HCT116 (cell line): Measurements from ENCODE around the gene SLC39A13. TPM values are rescaled to one million over a fixed set of nuclear protein-coding genes. Genes with fewer than 3 reads are reported as not detected.

ENCODE experiments used
- ATAC-seq: fragments of 200-7000 bp; cut with Tn5 transposase; 2 replicates; pipeline ENCODE4 v1.9.1; 2020; ENCODE audit warnings: mild to moderate bottlenecking, moderate library complexity
- BruUV-seq: library from RNA; stranded (reverse); fragments of 400-500 nt; replicated peaks from 2 replicates; lab custom pipeline; 2021; lab: Mats Ljungman, UMichigan
- CTCF ChIA-PET: fragments of 300-600 bp; sonication (Branson Sonifier 250); formaldehyde crosslinking; loops from one replicate; lab custom pipeline; 2021; ENCODE audit warnings: antibody characterized with exemption; lab: Charles Lee
- POLR2A ChIA-PET: fragments of 300-600, 350-600 bp; sonication (Branson Sonifier 250); formaldehyde crosslinking; loops from one replicate; lab custom pipeline; 2021; ENCODE audit warnings: antibody characterized with exemption; lab: Charles Lee
- RAD21 ChIA-PET, 2 experiments: fragments of 300-600 bp; sonication (Branson Sonifier 250); formaldehyde crosslinking; loops; one replicate each; lab custom pipeline; 2023; ENCODE audit warnings: low total read pairs in 2 of 2; ENCODE audit not compliant: uncharacterized antibody in 2 of 2, unreplicated experiment in 2 of 2, low non-redundant PET in 1 of 2; lab: Charles Lee
- DNase-seq: peaks from one replicate; pipeline ENCODE4 v3.0.0-alpha.2; 2010; ENCODE audit warnings: low read depth, low spot score
- H2AFZ ChIP-seq: fragments of 200-600 bp; shearing (Covaris generic), sonication (generic); 2 replicates; pipeline ENCODE4 v1.6.1; 2017; ENCODE audit warnings: low read depth, mixed run types, mixed read lengths, antibody characterized with exemption, low read length; ENCODE audit not compliant: poor library complexity, severe bottlenecking
- H3K27ac ChIP-seq: 2 replicates; pipeline ENCODE4 v1.5.1; 2012; ENCODE audit warnings: low read depth, low read length
- H3K27me3 ChIP-seq: fragments of 200-600 bp; sonication (generic); 2 replicates; pipeline ENCODE4 v1.6.1; 2016; ENCODE audit warnings: mixed run types, low read length, mixed read lengths; ENCODE audit not compliant: insufficient read depth
- H3K36me3 ChIP-seq, 2 experiments: fragments of 200-500 bp in 1 of 2; fragments of 200-600 bp in 1 of 2; sonication (Bioruptor generic) in 1 of 2; sonication (generic) in 1 of 2; 2 replicates each; pipeline versions ENCODE4 v1.5.1 to v1.6.1; 2014 to 2016; ENCODE audit warnings: low read length in 2 of 2, inconsistent platforms in 1 of 2, mixed read lengths in 1 of 2, mixed run types in 1 of 2; ENCODE audit not compliant: insufficient read depth in 2 of 2, control insufficient read depth in 1 of 2
- H3K4me1 ChIP-seq, 2 experiments: fragments of 200-600 bp in 1 of 2; sonication (generic) in 1 of 2; 2 replicates each; pipeline versions ENCODE4 v1.5.1 to v1.6.1; 2012 to 2017; ENCODE audit warnings: low read length in 2 of 2, inconsistent platforms in 1 of 2, mild to moderate bottlenecking in 1 of 2, mixed read lengths in 1 of 2, mixed run types in 1 of 2, moderate library complexity in 1 of 2; ENCODE audit not compliant: insufficient read depth in 2 of 2, control insufficient read depth in 1 of 2
- H3K4me2 ChIP-seq: fragments of 200-600 bp; sonication (generic); 2 replicates; pipeline ENCODE4 v1.6.1; 2017; ENCODE audit warnings: mixed run types, low read length, mixed read lengths
- H3K4me3 ChIP-seq, 2 experiments: fragments of 200-600 bp in 1 of 2; sonication (generic) in 1 of 2; replicated peaks in 1 of 2; 2 replicates each; pipeline ENCODE4 v1.5.1; 2011 to 2016; ENCODE audit warnings: low read length in 2 of 2, control low read depth in 1 of 2, low read depth in 1 of 2, mild to moderate bottlenecking in 1 of 2, mixed read lengths in 1 of 2, mixed run types in 1 of 2
- H3K79me2 ChIP-seq: fragments of 200-600 bp; sonication (generic); 2 replicates; pipeline ENCODE4 v1.6.1; 2017; ENCODE audit warnings: mild to moderate bottlenecking, mixed run types, low read length, moderate library complexity, mixed read lengths; ENCODE audit not compliant: insufficient read depth
- H3K9ac ChIP-seq: fragments of 200-600 bp; sonication (generic); 2 replicates; pipeline ENCODE4 v1.6.1; 2016; ENCODE audit warnings: low read length, mixed read lengths
- H3K9me2 ChIP-seq: fragments of 200-600 bp; sonication (generic), shearing (Covaris generic); 2 replicates; pipeline ENCODE4 v1.6.1; 2017; ENCODE audit warnings: mixed run types, mild to moderate bottlenecking, moderate library complexity; ENCODE audit not compliant: insufficient read depth
- H3K9me3 ChIP-seq, 2 experiments: fragments of 200-500 bp in 1 of 2; fragments of 200-600 bp in 1 of 2; sonication (Bioruptor generic) in 1 of 2; sonication (generic) in 1 of 2; 2 replicates each; pipeline ENCODE4 v1.6.1; 2014 to 2017; ENCODE audit warnings: low read length in 2 of 2, mixed read lengths in 2 of 2, inconsistent platforms in 1 of 2, low read depth in 1 of 2, mild to moderate bottlenecking in 1 of 2, mixed run types in 1 of 2, moderate library complexity in 1 of 2; ENCODE audit not compliant: control insufficient read depth in 1 of 2, insufficient read depth in 1 of 2
- H4K20me1 ChIP-seq: fragments of 200-600 bp; sonication (generic), shearing (Covaris generic); 2 replicates; pipeline ENCODE4 v1.6.1; 2017; ENCODE audit warnings: mixed run types, mild to moderate bottlenecking, moderate library complexity; ENCODE audit not compliant: insufficient read depth
- ATF3 ChIP-seq: IDR thresholded peaks from 2 replicates; pipeline ENCODE4 v1.6.1; 2012
- CBX3 ChIP-seq: IDR thresholded peaks from 2 replicates; pipeline ENCODE4 v1.6.1; 2012; ENCODE audit warnings: low read depth
- CEBPB ChIP-seq: IDR thresholded peaks from 2 replicates; pipeline ENCODE4 v1.6.1; 2012; ENCODE audit warnings: low read depth
- CTCF ChIP-seq, 3 experiments: fragments of 200-600 bp in 1 of 3; sonication (generic) in 1 of 3; IDR thresholded peaks in 2 of 3; conservative IDR thresholded peaks in 1 of 3; 2 replicates each; pipeline ENCODE4 v1.5.1; 2012 to 2017; ENCODE audit warnings: low read depth in 2 of 3, low read length in 2 of 3, antibody characterized with exemption in 1 of 3, borderline replicate concordance in 1 of 3, control low read depth in 1 of 3, mild to moderate bottlenecking in 1 of 3, mixed read lengths in 1 of 3, mixed run types in 1 of 3, moderate library complexity in 1 of 3; ENCODE audit not compliant: insufficient read depth in 1 of 3
- EGR1 ChIP-seq: IDR thresholded peaks from 2 replicates; pipeline ENCODE4 v1.6.1; 2012; ENCODE audit warnings: low read depth
- POLR2A ChIP-seq: IDR thresholded peaks from 2 replicates; pipeline ENCODE4 v1.7.0; 2011; ENCODE audit warnings: borderline replicate concordance; ENCODE audit not compliant: insufficient read depth, insufficient read length; ENCODE audit errors: extremely low read depth
- RAD21 ChIP-seq: IDR thresholded peaks from 2 replicates; pipeline ENCODE4 v1.6.1; 2012; ENCODE audit warnings: low read depth, mild to moderate bottlenecking
- REST ChIP-seq: IDR thresholded peaks from 2 replicates; pipeline ENCODE4 v1.6.1; 2012; ENCODE audit warnings: low read depth
- SIN3A ChIP-seq: IDR thresholded peaks from 2 replicates; pipeline ENCODE4 v1.6.1; 2012; ENCODE audit warnings: low read depth
- ZFX ChIP-seq: fragments of 450-650 bp; IDR thresholded peaks from 2 replicates; pipeline ENCODE4 v1.6.1; 2017
- intact Hi-C: fragments of 100-400 bp; cut with micrococcal nuclease; formaldehyde crosslinking; loops from 2 replicates; pipeline ENCODE4 v1.10.0; 2022
- total RNA-seq: library from RNA; stranded (reverse); gene quantifications from one replicate; pipeline ENCODE4 v1.2.1, GENCODE V29; 2021; ENCODE audit not compliant: unreplicated experiment
- TF ChIP-seq, protein P1 (sequence below): IDR thresholded peaks from 2 replicates; pipeline ENCODE4 v1.6.1; 2012

The SLC39A13 gene
- total RNA-seq, 1 experiment from 2014 or later = 23.9 TPM

- no peak overlapping the region for H3K9ac ChIP-seq
- RAD21 ChIA-PET = no interaction called here
- CTCF ChIA-PET = interaction anchor here (1.2 to 1.4 kb wide), 3 partner anchors 14 to 66 kb away, joined by 3 to 5 read pairs (median 4); no protein-coding TSS in a partner anchor
- no peaks in the 10 kb centered on the region for H3K9me2 ChIP-seq
- no peak overlapping the region for H3K4me3 ChIP-seq
- TF ChIP-seq, protein P1, sequence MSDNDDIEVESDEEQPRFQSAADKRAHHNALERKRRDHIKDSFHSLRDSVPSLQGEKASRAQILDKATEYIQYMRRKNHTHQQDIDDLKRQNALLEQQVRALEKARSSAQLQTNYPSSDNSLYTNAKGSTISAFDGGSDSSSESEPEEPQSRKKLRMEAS = no peak
- no peaks in the 10 kb centered on the region for H3K9me3 ChIP-seq
- H3K36me3 ChIP-seq = no peaks in the 10 kb centered on the region
- no peaks in the 10 kb centered on the region for H4K20me1 ChIP-seq
- H3K27ac ChIP-seq = no peak overlapping the region
- BruUV-seq = no TSS peak
- no peaks in the 10 kb centered on the region for H3K27me3 ChIP-seq
- no peaks in the 10 kb centered on the region for H3K79me2 ChIP-seq
- POLR2A ChIA-PET = no interaction called here
- DNase-seq (no peak), ATAC-seq (no peak)
- no peak overlapping the region for H3K4me2 ChIP-seq
- no peak overlapping the region for H2AFZ ChIP-seq
- intact Hi-C loops = no loop called here
- H3K4me1 ChIP-seq = no peaks in the 10 kb centered on the region
Measured at GRCh38 chr11:47387944-47388696, 20.3 kb upstream of the SLC39A13 start.

- intact Hi-C loops = no loop called here
- CTCF ChIA-PET = interaction anchor here (1.2 to 1.4 kb wide), 4 partner anchors 12 to 66 kb away, joined by 3 to 5 read pairs (median 4); no protein-coding TSS in a partner anchor
- no peaks in the 10 kb centered on the region for H3K36me3 ChIP-seq
- RAD21 ChIA-PET = no interaction called here
- H3K27me3 ChIP-seq = no peaks in the 10 kb centered on the region
- no TSS peak for BruUV-seq
- no peaks in the 10 kb centered on the region for H3K9me3 ChIP-seq
- no peak overlapping the region for H3K4me2 ChIP-seq
- no peaks in the 10 kb centered on the region for H3K9me2 ChIP-seq
- no peaks in the 10 kb centered on the region for H3K4me1 ChIP-seq
- no peak for DNase-seq
- ATAC-seq = no peak
- POLR2A ChIA-PET = no interaction called here
- H3K27ac ChIP-seq = no peak overlapping the region
- no peak overlapping the region for H3K9ac ChIP-seq
- no peaks in the 10 kb centered on the region for H3K79me2 ChIP-seq
- no peak overlapping the region for H3K4me3 ChIP-seq
- H2AFZ ChIP-seq = no peak overlapping the region
- H4K20me1 ChIP-seq = no peaks in the 10 kb centered on the region
- TF ChIP-seq SIN3A (no peak), REST (no peak), ZFX (no peak), CTCF (IDR thresholded peaks at IDR 0.05 in 2 of 3, conservative IDR thresholded peaks at IDR 0.05 in 1 of 3; ENCODE audit: borderline replicate concordance in 1 of 3, insufficient read depth in 1 of 3, low read depth in 2 of 3, low read length in 2 of 3) (no peak), CBX3 (no peak), RAD21 (no peak), ATF3 (no peak), CEBPB (no peak), POLR2A (no peak), EGR1 (no peak)
- TF ChIP-seq, protein P1 = no peak
Measured at GRCh38 chr11:47388697-47389576, 19.5 kb upstream of the SLC39A13 start.
